Activated T-cell treated with anti-CD3 and anti-CD28 coated beads for 24 hours (primary cell): ENCODE measurements around the gene DDTL.
"Not testable (repeated sequence)": the region's sequence is repeated elsewhere in the genome, so short reads cannot be mapped to it uniquely, and the experiment has no call there.

Experiments
- DNase-seq: peaks from one replicate; pipeline ENCODE4 v3.0.0-alpha.2; 2020; ENCODE audit warnings: low read depth

DDTL gene

GRCh38 chr22:23966568-23966967 lies at the start of gene DDTL:
TSS of gene DDTL (plus strand) at chr22:23966888. CDS start at chr22:23966915, 27 bp downstream.
- not testable (repeated sequence) for DNase-seq

GRCh38 chr22:23920267-23920611 lies 46.4 kb upstream of the DDTL start:
- DNase-seq: not testable (repeated sequence)

GRCh38 chr22:23921586-23922201 lies 45.0 kb upstream of the DDTL start:
- DNase-seq: not testable (repeated sequence)

GRCh38 chr22:23922921-23923320 lies 43.8 kb upstream of the DDTL start:
- DNase-seq: no peak

GRCh38 chr22:23925020-23925606 lies 41.6 kb upstream of the DDTL start:
- no peak for DNase-seq

GRCh38 chr22:23926561-23926960 lies 40.1 kb upstream of the DDTL start:
- DNase-seq: no peak

- no peak for DNase-seq
These were observed 28.2 kb upstream of the DDTL start for GRCh38 chr22:23938328-23939016.

- DNase-seq: no peak
These were observed 27.7 kb upstream of the DDTL start for GRCh38 chr22:23939017-23939357.

GRCh38 chr22:23940166-23940565 lies 26.5 kb upstream of the DDTL start:
- not testable (repeated sequence) for DNase-seq

- DNase-seq: not testable (repeated sequence)
These were observed 19.3 kb upstream of the DDTL start for GRCh38 chr22:23947391-23947790.

GRCh38 chr22:23949764-23950163 lies 16.9 kb upstream of the DDTL start:
- not testable (repeated sequence) for DNase-seq

- DNase-seq: not testable (repeated sequence)
These were observed 15.3 kb upstream of the DDTL start for GRCh38 chr22:23951383-23951782.

- not testable (repeated sequence) for DNase-seq
These were observed 13.8 kb upstream of the DDTL start for GRCh38 chr22:23952794-23953405.

GRCh38 chr22:23953485-23953884 lies 13.2 kb upstream of the DDTL start:
- DNase-seq: not testable (repeated sequence)

- DNase-seq: not testable (repeated sequence)
These were observed 12.3 kb upstream of the DDTL start for GRCh38 chr22:23954193-23954990.

GRCh38 chr22:23954991-23955305 lies 11.7 kb upstream of the DDTL start:
- DNase-seq: not testable (repeated sequence)

GRCh38 chr22:23955886-23956285 lies 10.8 kb upstream of the DDTL start:
- not testable (repeated sequence) for DNase-seq

- DNase-seq: peak; percentile 78
These were observed 10.3 kb upstream of the DDTL start for GRCh38 chr22:23956301-23956900.

GRCh38 chr22:23961084-23961771 lies 5.5 kb upstream of the DDTL start, which contains the start of gene GSTT2B:
TSS of gene GSTT2B (minus strand) at chr22:23961195. CDS start at chr22:23961131, 64 bp downstream.
- DNase-seq: not testable (repeated sequence)

- not testable (repeated sequence) for DNase-seq
These were observed 594 bp upstream of the DDTL start for GRCh38 chr22:23966094-23966493.

- no peak for DNase-seq
These were observed 2.4 kb downstream of the DDTL start for GRCh38 chr22:23969071-23969470.
